ENCODE results near the gene CLDN25.
"Not testable (repeated sequence)": the region's sequence is repeated elsewhere in the genome, so short reads cannot be mapped to it uniquely, and the experiment has no call there.

Gene CLDN25

DNA sequence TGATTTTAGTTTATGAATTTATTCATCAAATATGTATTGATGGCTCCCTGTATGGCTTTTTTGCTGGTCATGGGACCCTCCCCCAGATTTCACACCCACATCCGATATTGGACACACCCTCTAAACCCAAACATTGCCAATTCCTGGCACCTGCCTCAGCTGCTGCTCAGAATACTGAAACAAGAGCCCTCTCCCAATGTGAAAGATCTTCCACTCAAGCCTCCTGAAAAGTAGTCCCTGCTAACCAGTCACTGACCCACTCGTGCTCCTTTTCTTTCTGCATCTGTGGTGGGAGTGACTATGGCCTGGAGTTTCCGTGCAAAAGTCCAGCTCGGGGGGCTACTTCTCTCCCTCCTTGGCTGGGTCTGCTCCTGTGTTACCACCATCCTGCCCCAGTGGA is at the start of gene CLDN25:
TSS of gene CLDN25 (plus strand) at position 301 of the 400 bp plus-strand sequence. CDS start at position 301, 0 bp downstream.
- Histone ChIP-seq H3K9me3 (ENCODE audit: control insufficient read depth, low read depth, low read length) (no peaks in the 10 kb centered on the region), H3K4me3 (ENCODE audit: low read length) (no peak within 1 kb of the TSS), H3K27me3 (ENCODE audit: control insufficient read depth, insufficient read depth, low read length) (peaks cover 12% of the 10 kb centered on the region), H3K36me3 (ENCODE audit: control insufficient read depth, low read depth, low read length) (no peaks in the 10 kb centered on the region), H3K4me1 (ENCODE audit: control insufficient read depth, low read depth, low read length) (no peaks in the 10 kb centered on the region), H3K27ac (ENCODE audit: low read length) (no peak within 1 kb of the TSS), H3K9ac (ENCODE audit: low read length) (no peak within 1 kb of the TSS)

DNA sequence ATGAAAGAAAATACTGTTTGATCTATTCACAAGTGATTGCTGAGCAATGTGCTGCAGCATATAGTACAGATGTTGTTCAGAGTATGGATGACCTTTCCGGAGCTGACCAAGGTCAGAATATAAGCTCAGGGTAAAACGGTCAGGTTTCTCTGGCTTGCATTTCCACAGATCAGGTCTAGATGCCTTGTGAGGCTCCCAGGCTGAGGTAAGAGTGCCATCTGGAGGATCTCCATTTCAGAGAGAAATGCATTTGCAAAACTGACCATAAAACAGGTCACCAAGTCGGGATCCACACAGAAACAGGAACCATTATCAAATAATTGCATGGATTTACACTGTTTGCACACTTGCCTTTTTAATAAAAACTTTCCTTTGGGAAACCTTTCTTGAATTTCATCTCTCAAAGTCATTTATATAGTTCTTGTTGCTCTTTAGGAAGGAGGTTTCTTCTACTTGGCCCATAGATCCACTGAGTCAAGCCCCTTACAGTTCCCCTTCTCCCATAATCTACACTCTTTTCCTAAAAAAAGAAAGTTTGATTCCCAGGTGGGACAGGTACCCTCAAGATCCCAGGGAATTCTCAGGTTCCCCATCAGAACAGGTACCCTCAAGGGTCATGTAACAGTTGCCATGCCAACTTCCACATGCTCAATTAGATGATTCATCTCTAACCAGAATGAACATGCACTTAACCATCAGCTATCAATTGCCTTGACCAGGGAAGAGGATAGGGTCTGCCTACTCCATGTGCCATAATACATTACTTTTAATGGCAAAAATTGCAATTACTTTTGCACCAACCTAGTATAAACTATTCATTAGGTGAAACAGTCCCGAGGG is 48.5 kb upstream of the CLDN25 start:
- Histone ChIP-seq H3K27me3 (ENCODE audit: control insufficient read depth, insufficient read depth, low read length) (no peaks in the 10 kb centered on the region), H3K9me3 (ENCODE audit: control insufficient read depth, low read depth, low read length) (no peaks in the 10 kb centered on the region), H3K36me3 (ENCODE audit: control insufficient read depth, low read depth, low read length) (peaks cover 21% of the 10 kb centered on the region), H3K27ac (ENCODE audit: low read length) (no peak overlapping the region), H3K4me3 (ENCODE audit: low read length) (no peak overlapping the region), H3K9ac (ENCODE audit: low read length) (no peak overlapping the region), H3K4me1 (ENCODE audit: control insufficient read depth, low read depth, low read length) (no peaks in the 10 kb centered on the region)

DNA sequence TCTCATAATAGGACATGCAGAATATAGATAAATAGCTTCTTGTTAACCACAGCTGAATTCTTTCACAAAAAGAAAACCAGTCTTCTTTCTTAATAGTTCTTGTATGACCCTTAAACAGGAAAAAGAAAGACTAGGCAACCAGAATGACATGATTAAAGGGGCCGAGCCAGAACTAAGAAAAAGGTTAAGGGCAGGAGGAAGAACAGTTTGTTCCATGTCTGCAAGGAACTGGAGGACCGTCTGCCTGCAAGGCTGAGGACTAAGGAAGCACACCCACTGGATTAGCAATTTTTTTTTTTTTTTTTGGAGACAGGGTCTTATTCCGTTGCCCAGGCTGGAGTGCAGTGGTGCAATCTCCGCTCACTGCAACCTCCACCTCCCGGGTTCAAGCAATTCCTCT is 47.5 kb upstream of the CLDN25 start:
- no peaks in the 10 kb centered on the region for H3K27me3 ChIP-seq (ENCODE audit: control insufficient read depth, insufficient read depth, low read length)
- H3K27ac ChIP-seq (ENCODE audit: low read length), result no peak overlapping the region
- no peaks in the 10 kb centered on the region for H3K9me3 ChIP-seq (ENCODE audit: control insufficient read depth, low read depth, low read length)
- no peak overlapping the region for H3K4me3 ChIP-seq (ENCODE audit: low read length)
- no peak overlapping the region for H3K9ac ChIP-seq (ENCODE audit: low read length)
- no peaks in the 10 kb centered on the region for H3K4me1 ChIP-seq (ENCODE audit: control insufficient read depth, low read depth, low read length)
- peaks cover 31% of the 10 kb centered on the region for H3K36me3 ChIP-seq (ENCODE audit: control insufficient read depth, low read depth, low read length)

GRCh38 chr11:113736323-113736722 is 43.3 kb upstream of the CLDN25 start:
- H3K36me3 ChIP-seq (ENCODE audit: control insufficient read depth, low read depth, low read length), result peaks cover 62% of the 10 kb centered on the region
- H3K27ac ChIP-seq (ENCODE audit: low read length), result no peak overlapping the region
- H3K9me3 ChIP-seq (ENCODE audit: control insufficient read depth, low read depth, low read length), result no peaks in the 10 kb centered on the region
- H3K9ac ChIP-seq (ENCODE audit: low read length), result no peak overlapping the region
- H3K27me3 ChIP-seq (ENCODE audit: control insufficient read depth, insufficient read depth, low read length), result no peaks in the 10 kb centered on the region
- H3K4me1 ChIP-seq (ENCODE audit: control insufficient read depth, low read depth, low read length), result no peaks in the 10 kb centered on the region
- no peak overlapping the region for H3K4me3 ChIP-seq (ENCODE audit: low read length)

- Histone ChIP-seq H3K36me3 (ENCODE audit: control insufficient read depth, low read depth, low read length) (peaks cover 34% of the 10 kb centered on the region), H3K4me3 (ENCODE audit: low read length) (no peak overlapping the region), H3K9ac (ENCODE audit: low read length) (no peak overlapping the region), H3K9me3 (ENCODE audit: control insufficient read depth, low read depth, low read length) (no peaks in the 10 kb centered on the region), H3K4me1 (ENCODE audit: control insufficient read depth, low read depth, low read length) (no peaks in the 10 kb centered on the region), H3K27ac (ENCODE audit: low read length) (no peak overlapping the region), H3K27me3 (ENCODE audit: control insufficient read depth, insufficient read depth, low read length) (no peaks in the 10 kb centered on the region)
Measured at GRCh38 chr11:113752932-113753331, 26.7 kb upstream of the CLDN25 start.

- no peaks in the 10 kb centered on the region for H3K27me3 ChIP-seq (ENCODE audit: control insufficient read depth, insufficient read depth, low read length)
- peaks cover 55% of the 10 kb centered on the region for H3K36me3 ChIP-seq (ENCODE audit: control insufficient read depth, low read depth, low read length)
- no peak overlapping the region for H3K9ac ChIP-seq (ENCODE audit: low read length)
- H3K9me3 ChIP-seq (ENCODE audit: control insufficient read depth, low read depth, low read length), result no peaks in the 10 kb centered on the region
- no peaks in the 10 kb centered on the region for H3K4me1 ChIP-seq (ENCODE audit: control insufficient read depth, low read depth, low read length)
- no peak overlapping the region for H3K4me3 ChIP-seq (ENCODE audit: low read length)
- no peak overlapping the region for H3K27ac ChIP-seq (ENCODE audit: low read length)
Measured at GRCh38 chr11:113760241-113760640, 19.4 kb upstream of the CLDN25 start.

GRCh38 chr11:113763040-113763439 is 16.6 kb upstream of the CLDN25 start:
- H3K9me3 ChIP-seq (ENCODE audit: control insufficient read depth, low read depth, low read length); H3K27me3 ChIP-seq (ENCODE audit: control insufficient read depth, insufficient read depth, low read length); H3K4me3 ChIP-seq (ENCODE audit: low read length); H3K4me1 ChIP-seq (ENCODE audit: control insufficient read depth, low read depth, low read length); H3K27ac ChIP-seq (ENCODE audit: low read length); H3K9ac ChIP-seq (ENCODE audit: low read length): not testable (repeated sequence)
- H3K36me3 ChIP-seq (ENCODE audit: control insufficient read depth, low read depth, low read length), result peaks cover 50% of the 10 kb centered on the region

GRCh38 chr11:113764527-113765219 is 14.9 kb upstream of the CLDN25 start:
- Histone ChIP-seq H3K4me3 (ENCODE audit: low read length) (no peak overlapping the region), H3K36me3 (ENCODE audit: control insufficient read depth, low read depth, low read length) (peaks cover 44% of the 10 kb centered on the region), H3K27ac (ENCODE audit: low read length) (no peak overlapping the region), H3K4me1 (ENCODE audit: control insufficient read depth, low read depth, low read length) (no peaks in the 10 kb centered on the region), H3K9me3 (ENCODE audit: control insufficient read depth, low read depth, low read length) (no peaks in the 10 kb centered on the region), H3K9ac (ENCODE audit: low read length) (no peak overlapping the region), H3K27me3 (ENCODE audit: control insufficient read depth, insufficient read depth, low read length) (no peaks in the 10 kb centered on the region)

GRCh38 chr11:113771964-113772363 is 7.6 kb upstream of the CLDN25 start:
- H3K4me3 ChIP-seq (ENCODE audit: low read length), result no peak overlapping the region

GRCh38 chr11:113773092-113773415 is 6.5 kb upstream of the CLDN25 start:
- Histone ChIP-seq H3K9me3 (ENCODE audit: control insufficient read depth, low read depth, low read length) (no peaks in the 10 kb centered on the region), H3K36me3 (ENCODE audit: control insufficient read depth, low read depth, low read length) (peaks cover 9% of the 10 kb centered on the region), H3K9ac (ENCODE audit: low read length) (peak overlapping the region; percentile 84), H3K27me3 (ENCODE audit: control insufficient read depth, insufficient read depth, low read length) (peaks cover 12% of the 10 kb centered on the region), H3K27ac (ENCODE audit: low read length) (peak overlapping the region; percentile 21), H3K4me1 (ENCODE audit: control insufficient read depth, low read depth, low read length) (no peaks in the 10 kb centered on the region), H3K4me3 (ENCODE audit: low read length) (peak overlapping the region; percentile 91)

More at GRCh38 chr11:113771964-113772363, 7.6 kb upstream of the CLDN25 start:
- no peak overlapping the region for H3K27ac ChIP-seq (ENCODE audit: low read length)
- peaks cover 12% of the 10 kb centered on the region for H3K27me3 ChIP-seq (ENCODE audit: control insufficient read depth, insufficient read depth, low read length)
- no peaks in the 10 kb centered on the region for H3K9me3 ChIP-seq (ENCODE audit: control insufficient read depth, low read depth, low read length)
- no peak overlapping the region for H3K9ac ChIP-seq (ENCODE audit: low read length)
- H3K36me3 ChIP-seq (ENCODE audit: control insufficient read depth, low read depth, low read length), result peaks cover 16% of the 10 kb centered on the region
- no peaks in the 10 kb centered on the region for H3K4me1 ChIP-seq (ENCODE audit: control insufficient read depth, low read depth, low read length)

DNA sequence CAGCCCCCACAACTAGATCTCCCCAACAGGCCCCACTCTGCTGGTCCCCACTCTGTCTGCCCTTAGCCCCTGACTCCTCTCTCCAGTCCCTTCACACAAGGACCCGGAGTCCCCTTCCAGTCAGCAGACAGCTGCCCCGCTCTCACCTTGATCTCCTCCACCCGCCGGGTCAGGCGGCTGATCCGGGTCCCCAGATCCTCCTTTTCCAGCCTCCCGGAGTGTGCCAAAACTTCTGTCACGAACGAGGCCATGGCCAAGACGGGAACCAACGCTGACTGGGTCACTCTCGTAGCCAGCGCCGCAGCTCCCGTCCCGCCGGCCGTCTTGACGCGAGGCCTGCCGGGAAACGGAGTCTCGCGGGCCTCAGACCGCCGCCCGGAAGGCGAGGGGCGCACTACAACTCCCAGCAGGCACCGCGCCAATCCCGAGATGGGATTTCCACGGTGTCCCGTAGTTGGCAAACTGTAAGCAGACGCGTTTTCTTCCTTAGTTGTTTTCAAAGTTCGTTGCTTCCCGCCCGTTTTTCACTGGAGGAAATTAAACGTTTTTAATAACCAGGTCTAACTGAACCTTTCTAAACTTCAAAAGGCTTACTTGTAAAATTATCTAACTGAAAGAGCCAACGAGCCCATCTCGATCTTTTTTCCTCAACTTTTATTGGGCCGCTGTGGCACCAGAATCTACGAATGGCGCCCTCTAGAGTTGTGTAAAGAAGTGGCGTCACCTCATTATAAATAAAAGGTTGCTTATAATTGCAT is 6.0 kb upstream of the CLDN25 start, which contains the start of gene ZW10:
TSS of gene ZW10 (minus strand) at position 277 of the 758 bp plus-strand sequence. CDS start at position 251, 26 bp downstream.
- H3K9ac ChIP-seq (ENCODE audit: low read length), result peak within 1 kb of the TSS; percentile 84
- H3K4me1 ChIP-seq (ENCODE audit: control insufficient read depth, low read depth, low read length), result no peaks in the 10 kb centered on the region
- H3K4me3 ChIP-seq (ENCODE audit: low read length), result peak within 1 kb of the TSS; percentile 91
- H3K9me3 ChIP-seq (ENCODE audit: control insufficient read depth, low read depth, low read length), result no peaks in the 10 kb centered on the region
- peak within 1 kb of the TSS; percentile 95 for H3K27ac ChIP-seq (ENCODE audit: low read length)
- peaks cover 4% of the 10 kb centered on the region for H3K36me3 ChIP-seq (ENCODE audit: control insufficient read depth, low read depth, low read length)
- H3K27me3 ChIP-seq (ENCODE audit: control insufficient read depth, insufficient read depth, low read length), result peaks cover 12% of the 10 kb centered on the region
